Loucy (cell line): ENCODE measurements around the gene TTC21A.

Experiments
- CTCF ChIP-seq: fragments of 200-600 bp; sonication (generic); conservative IDR thresholded peaks from 2 replicates; pipeline ENCODE4 v1.5.1; 2014; ENCODE audit warnings: mild to moderate bottlenecking, antibody characterized with exemption, low read length
- EZH2phosphoT487 ChIP-seq: fragments of 200-600 bp; IDR thresholded peaks from 2 replicates; pipeline ENCODE4 v1.6.1; 2018; ENCODE audit warnings: antibody characterized with exemption, mild to moderate bottlenecking, moderate library complexity, borderline replicate concordance

GRCh38 chr3:39187372-39188155, 80.1 kb downstream of the TTC21A start:
- no peak for TF ChIP-seq EZH2phosphoT487
- TF ChIP-seq CTCF: no peak
